Panc1 (cell line): ENCODE measurements around the gene TSPAN5.

Experiments used
- POLR2AphosphoS5 ChIP-seq: IDR thresholded peaks from 2 replicates; pipeline ENCODE4 v1.6.1; 2012; ENCODE audit warnings: mild to moderate bottlenecking, low read depth, low read length, moderate library complexity
- SIN3A ChIP-seq: IDR thresholded peaks from 2 replicates; pipeline ENCODE4 v1.6.1; 2012; ENCODE audit warnings: low read depth, mild to moderate bottlenecking, low read length, moderate library complexity, borderline replicate concordance; ENCODE audit not compliant: insufficient read depth
- TCF7L2 ChIP-seq: IDR thresholded peaks from 2 replicates; pipeline ENCODE4 v1.6.1; 2011; ENCODE audit warnings: mild to moderate bottlenecking, low read depth, low read length, inconsistent platforms
- TF ChIP-seq, protein P1 (sequence below): fragments of 450-650 bp; IDR thresholded peaks from 2 replicates; pipeline ENCODE4 v1.5.1; 2017; ENCODE audit warnings: mild to moderate bottlenecking
- TF ChIP-seq, protein P2 (sequence below), 2 experiments: IDR thresholded peaks; 2 replicates each; pipeline ENCODE4 v1.6.1; 2011 to 2012; ENCODE audit warnings: low read depth in 2 of 2, control low read depth in 1 of 2, low read length in 1 of 2, mild to moderate bottlenecking in 1 of 2, moderate library complexity in 1 of 2; ENCODE audit not compliant: insufficient read depth in 1 of 2

DNA sequence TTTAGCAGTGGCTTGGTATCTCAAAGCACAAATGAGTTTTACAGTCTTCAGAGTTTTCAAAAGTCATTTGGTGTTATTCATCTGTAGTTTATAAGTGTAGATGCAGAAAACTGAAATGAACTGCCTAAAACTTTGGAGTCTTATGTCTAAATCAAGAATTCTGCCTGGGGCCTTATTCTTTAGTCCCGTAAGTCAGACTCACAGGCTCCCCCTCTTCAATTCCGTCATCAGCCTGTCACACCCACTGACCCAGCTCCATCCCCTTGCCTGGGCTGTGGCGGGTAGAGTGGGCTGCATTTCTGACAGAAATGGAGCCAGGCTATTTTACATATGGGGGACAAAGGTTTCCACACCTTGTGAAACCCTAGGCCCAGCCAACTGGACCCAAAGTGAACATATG lies 44.3 kb downstream of the TSPAN5 start:
- TF ChIP-seq TCF7L2 (no peak), POLR2AphosphoS5 (no peak), SIN3A (no peak)
- TF ChIP-seq, protein P1, sequence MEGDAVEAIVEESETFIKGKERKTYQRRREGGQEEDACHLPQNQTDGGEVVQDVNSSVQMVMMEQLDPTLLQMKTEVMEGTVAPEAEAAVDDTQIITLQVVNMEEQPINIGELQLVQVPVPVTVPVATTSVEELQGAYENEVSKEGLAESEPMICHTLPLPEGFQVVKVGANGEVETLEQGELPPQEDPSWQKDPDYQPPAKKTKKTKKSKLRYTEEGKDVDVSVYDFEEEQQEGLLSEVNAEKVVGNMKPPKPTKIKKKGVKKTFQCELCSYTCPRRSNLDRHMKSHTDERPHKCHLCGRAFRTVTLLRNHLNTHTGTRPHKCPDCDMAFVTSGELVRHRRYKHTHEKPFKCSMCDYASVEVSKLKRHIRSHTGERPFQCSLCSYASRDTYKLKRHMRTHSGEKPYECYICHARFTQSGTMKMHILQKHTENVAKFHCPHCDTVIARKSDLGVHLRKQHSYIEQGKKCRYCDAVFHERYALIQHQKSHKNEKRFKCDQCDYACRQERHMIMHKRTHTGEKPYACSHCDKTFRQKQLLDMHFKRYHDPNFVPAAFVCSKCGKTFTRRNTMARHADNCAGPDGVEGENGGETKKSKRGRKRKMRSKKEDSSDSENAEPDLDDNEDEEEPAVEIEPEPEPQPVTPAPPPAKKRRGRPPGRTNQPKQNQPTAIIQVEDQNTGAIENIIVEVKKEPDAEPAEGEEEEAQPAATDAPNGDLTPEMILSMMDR: no peak
- TF ChIP-seq, protein P2, sequence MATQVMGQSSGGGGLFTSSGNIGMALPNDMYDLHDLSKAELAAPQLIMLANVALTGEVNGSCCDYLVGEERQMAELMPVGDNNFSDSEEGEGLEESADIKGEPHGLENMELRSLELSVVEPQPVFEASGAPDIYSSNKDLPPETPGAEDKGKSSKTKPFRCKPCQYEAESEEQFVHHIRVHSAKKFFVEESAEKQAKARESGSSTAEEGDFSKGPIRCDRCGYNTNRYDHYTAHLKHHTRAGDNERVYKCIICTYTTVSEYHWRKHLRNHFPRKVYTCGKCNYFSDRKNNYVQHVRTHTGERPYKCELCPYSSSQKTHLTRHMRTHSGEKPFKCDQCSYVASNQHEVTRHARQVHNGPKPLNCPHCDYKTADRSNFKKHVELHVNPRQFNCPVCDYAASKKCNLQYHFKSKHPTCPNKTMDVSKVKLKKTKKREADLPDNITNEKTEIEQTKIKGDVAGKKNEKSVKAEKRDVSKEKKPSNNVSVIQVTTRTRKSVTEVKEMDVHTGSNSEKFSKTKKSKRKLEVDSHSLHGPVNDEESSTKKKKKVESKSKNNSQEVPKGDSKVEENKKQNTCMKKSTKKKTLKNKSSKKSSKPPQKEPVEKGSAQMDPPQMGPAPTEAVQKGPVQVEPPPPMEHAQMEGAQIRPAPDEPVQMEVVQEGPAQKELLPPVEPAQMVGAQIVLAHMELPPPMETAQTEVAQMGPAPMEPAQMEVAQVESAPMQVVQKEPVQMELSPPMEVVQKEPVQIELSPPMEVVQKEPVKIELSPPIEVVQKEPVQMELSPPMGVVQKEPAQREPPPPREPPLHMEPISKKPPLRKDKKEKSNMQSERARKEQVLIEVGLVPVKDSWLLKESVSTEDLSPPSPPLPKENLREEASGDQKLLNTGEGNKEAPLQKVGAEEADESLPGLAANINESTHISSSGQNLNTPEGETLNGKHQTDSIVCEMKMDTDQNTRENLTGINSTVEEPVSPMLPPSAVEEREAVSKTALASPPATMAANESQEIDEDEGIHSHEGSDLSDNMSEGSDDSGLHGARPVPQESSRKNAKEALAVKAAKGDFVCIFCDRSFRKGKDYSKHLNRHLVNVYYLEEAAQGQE (IDR thresholded peaks at IDR 0.05; ENCODE audit: insufficient read depth in 1 of 2, low read depth in 2 of 2, low read length in 1 of 2): no peak
